Mammary epithelial cell (primary cell): ENCODE results near the gene CAP1.

Experiments
- CTCF ChIP-seq, 2 donors: IDR thresholded peaks in 1 of 2; conservative IDR thresholded peaks in 1 of 2; 2 replicates each; pipeline ENCODE4 v1.5.1; 2011 to 2012; ENCODE audit warnings: inconsistent platforms in 2 of 2, low read length in 2 of 2, mild to moderate bottlenecking in 2 of 2, control low read depth in 1 of 2, low read depth in 1 of 2; ENCODE audit not compliant: insufficient read depth in 1 of 2; ENCODE audit errors: extremely low read depth in 1 of 2
- EZH2 ChIP-seq: IDR thresholded peaks from 2 replicates; pipeline ENCODE4 v1.6.1; 2012; ENCODE audit warnings: low read length, inconsistent platforms, borderline replicate concordance

DNA sequence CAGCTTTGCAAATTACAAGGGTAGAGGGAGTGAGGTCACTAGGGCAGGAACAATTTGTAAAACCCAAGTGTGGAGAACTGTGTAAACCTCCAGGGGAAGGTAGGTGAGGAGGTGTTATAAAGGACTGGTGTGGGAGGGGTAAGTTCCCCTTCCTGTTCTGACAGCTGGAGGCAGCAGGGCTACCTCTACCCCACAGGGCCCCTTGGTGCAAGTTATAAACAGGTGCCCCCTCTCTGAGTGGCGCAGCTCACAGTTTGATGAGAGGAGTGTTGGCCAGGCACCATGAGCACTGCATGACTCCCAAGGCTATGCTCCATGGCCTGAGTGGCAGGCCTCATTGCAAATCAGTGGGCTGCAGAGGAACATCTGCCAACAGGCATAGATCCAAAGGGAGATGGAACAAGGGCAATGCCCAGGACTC lies 44.5 kb upstream of the CAP1 start:
- no peak for TF ChIP-seq CTCF (conservative IDR thresholded peaks at IDR 0.05 in 1 of 2, IDR thresholded peaks at IDR 0.05 in 1 of 2; ENCODE audit: extremely low read depth in 1 of 2, insufficient read depth in 1 of 2, low read depth in 1 of 2, low read length in 2 of 2)
- no peak for TF ChIP-seq EZH2
